HPDE6-E6E7 (cell line): ENCODE results near the gene SDE2.
"Not testable (repeated sequence)": the region's sequence is repeated elsewhere in the genome, so short reads cannot be mapped to it uniquely, and the experiment has no call there.

Experiments used
- DNase-seq: peaks from one replicate; pipeline ENCODE4 v3.0.0; 2011; ENCODE audit warnings: missing footprints; ENCODE audit errors: extremely low spot score

Gene SDE2

GRCh38 chr1:225942574-225942973, 56.6 kb downstream of the SDE2 start:
- DNase-seq, result no peak

- no peak for DNase-seq
Observed at GRCh38 chr1:225941942-225942222, 57.3 kb downstream of the SDE2 start.

- no peak for DNase-seq
Observed at GRCh38 chr1:225941187-225941941, 57.8 kb downstream of the SDE2 start, which contains the start of gene LEFTY2. Gene LEFTY2, minus strand, starts transcription at chr1:225941220. Its CDS starts 80 bp downstream, at chr1:225941140.

DNA sequence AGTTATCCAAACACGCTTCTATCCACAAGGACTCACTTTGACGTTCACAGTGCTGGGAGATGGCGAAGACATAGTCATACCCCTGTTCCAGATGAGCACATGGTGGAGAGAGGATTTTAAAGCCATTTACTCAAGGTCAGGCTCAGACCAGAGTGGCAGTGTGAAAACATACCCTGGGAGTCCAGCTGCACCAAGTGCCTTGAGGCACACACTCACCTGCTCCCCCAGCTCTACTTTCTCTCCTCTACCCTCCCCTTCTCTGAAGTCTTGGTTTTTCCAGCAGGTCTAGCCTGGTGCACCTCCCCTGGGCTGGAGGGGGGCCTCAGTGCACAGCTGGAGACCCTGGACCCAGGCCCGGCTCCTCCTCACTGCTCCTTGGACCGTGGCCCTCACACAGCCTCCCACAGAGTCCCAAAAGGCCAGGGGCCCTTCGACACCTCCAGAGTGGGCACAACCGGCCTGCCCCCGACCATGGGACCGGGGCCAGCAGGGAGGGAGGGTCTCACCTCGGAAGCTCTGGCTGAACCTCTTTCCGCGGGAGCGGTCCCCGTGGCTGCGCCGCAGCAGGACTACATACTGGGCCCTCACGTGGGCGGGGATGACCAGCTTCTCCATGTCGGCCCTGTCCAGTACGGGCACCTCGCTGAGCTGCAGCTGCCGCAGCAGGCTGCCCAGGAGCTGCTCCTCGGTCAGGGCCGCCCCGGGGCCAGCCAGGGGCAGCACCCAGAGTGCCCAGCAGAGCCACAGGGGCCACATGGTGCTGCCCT, 58.6 kb downstream of the SDE2 start:
- DNase-seq, result no peak

DNA sequence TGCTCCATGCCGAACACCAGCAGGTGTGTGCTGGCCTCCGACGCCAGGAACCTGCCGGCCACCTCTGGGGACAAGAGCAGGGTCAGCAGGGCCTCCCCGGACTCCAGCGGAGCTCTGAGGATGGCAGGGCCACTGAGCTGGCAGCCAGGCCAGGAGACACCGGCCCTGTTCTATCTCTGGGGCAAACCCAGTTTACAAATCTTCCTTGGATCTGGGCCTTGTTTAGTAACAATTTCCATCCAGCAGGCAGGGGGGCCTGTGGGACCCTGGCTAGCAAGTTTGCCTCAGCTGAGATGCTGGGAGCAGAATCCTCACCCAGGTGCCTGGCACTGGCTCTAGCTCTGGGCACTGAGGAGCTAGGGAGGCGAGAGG, 59.2 kb downstream of the SDE2 start:
- not testable (repeated sequence) for DNase-seq

- DNase-seq, result not testable (repeated sequence)
Observed at GRCh38 chr1:225939097-225939938, 59.8 kb downstream of the SDE2 start.

DNA sequence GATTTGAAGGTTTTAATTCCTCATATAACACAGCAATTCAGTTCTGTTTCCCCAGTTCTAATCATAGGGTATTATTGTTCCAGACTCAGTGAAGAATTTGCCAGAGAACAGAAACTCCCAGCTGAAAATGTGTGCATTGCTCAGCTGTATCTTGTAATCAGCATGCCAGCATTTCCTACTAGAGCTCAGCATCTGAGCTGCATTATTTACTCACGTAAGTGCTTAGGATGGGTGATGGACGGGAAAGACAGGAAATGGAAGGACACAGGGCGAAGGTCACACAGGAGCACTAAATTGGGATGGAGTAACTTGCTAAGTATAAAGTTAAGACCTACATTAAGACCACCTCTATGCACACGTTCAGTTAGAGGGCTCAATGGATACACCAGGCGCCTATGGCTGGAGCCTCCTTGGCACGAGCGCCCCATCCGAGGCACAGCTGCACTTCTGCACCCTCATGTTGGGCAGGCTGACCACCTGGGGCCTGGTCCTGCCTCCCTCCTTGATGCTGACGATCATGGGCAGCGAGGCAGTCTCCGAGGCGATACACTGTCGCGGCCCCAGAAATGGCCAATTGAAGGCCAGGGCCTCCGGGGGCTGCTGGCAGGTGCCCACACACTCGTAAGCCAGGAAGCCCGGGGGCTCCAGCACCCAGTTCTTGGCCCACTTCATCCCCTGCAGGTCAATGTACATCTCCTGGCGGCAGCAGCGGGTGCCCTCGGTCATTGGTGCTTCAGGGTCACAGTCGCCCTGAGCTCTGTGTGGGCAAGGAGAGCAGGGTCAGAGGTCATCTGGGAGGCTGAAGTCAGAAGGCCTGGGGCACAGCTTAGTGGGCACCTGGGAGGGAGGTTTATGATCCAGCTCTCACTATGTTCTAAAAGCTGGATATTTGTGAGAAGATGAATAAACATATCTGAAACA, 61.8 kb downstream of the SDE2 start:
- DNase-seq, result no peak

DNA sequence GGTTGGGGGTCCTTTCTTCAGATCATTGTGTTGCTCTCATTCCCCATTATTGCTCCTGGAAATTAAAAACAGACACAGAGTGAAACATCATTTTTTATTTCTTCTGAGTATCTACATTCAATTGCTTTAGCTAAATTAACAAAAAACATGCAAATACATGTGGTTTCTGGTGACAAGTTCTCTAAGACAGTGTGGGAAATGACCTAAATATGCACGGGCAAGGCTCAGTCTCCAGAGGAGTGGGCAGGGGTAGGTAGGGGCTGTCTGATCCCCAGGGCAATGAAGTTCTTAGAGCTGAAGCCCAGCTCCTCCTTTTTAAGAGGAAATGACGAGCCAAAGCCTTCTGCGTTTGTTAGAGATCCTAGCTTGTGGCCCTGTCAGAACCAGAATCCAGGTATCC, 62.6 kb downstream of the SDE2 start:
- no peak for DNase-seq

GRCh38 chr1:225936086-225936485, 63.1 kb downstream of the SDE2 start:
- DNase-seq, result not testable (repeated sequence)

DNA sequence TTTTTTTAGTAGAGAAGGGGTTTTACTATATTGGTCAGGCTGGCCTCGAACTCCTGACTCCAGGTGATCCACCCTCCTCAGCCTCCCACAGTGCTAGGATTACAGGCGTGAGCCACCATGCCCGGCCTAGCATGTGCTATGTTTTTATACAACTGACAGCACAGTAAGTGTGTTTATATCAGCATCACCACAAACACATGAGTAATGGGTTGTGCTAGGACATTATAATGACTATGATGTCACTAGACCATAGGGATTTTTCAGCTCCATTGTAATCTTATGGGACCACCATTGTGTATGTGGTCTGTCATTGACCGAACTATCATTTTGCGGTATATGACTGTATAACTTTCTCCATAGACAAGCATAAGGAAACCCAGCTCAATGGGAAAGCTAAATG, 64.4 kb downstream of the SDE2 start:
- no peak for DNase-seq

DNA sequence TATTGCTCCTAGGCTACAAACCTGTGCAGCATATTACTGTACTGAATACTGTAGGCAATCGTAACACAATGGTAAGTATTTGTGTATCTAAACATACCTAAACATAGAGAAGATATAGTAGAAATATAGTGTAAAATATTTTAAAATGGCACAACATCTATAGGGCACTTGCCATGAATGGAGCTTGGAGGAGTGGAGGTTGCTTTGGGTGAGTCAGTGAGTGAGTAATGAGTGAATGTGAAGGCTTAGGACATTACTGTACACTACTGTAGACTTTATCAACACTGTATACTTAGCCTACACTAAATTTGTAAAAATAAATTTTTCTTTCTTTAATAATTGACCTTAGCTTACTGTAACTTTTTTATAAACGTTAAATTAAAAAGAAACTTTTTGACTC, 66.1 kb downstream of the SDE2 start:
- DNase-seq, result no peak
